Islet precursor cell (in vitro differentiated cells): Measurements from ENCODE around the gene POMGNT1.

Experiments
- DNase-seq: peaks from one replicate; pipeline ENCODE4 v3.0.0-alpha.2; 2018

POMGNT1 gene

GRCh38 chr1:46152016-46152415 lies 46.2 kb downstream of the POMGNT1 start:
- no peak for DNase-seq

- DNase-seq: no peak
Observed at GRCh38 chr1:46150085-46150484, 48.1 kb downstream of the POMGNT1 start.

GRCh38 chr1:46148318-46148717 lies 49.9 kb downstream of the POMGNT1 start:
- DNase-seq: no peak
